HG03196 (cell line): Measurements from ENCODE around the gene CLCNKB.

Experiments
- ATAC-seq: cut with Tn5 transposase; IDR thresholded peaks from one replicate; pipeline ENCODE4 v1.9.1; 2021; ENCODE audit not compliant: unreplicated experiment

CLCNKB gene

GRCh38 chr1:16072616-16073484, 29.3 kb downstream of the CLCNKB start:
- ATAC-seq, result no peak

GRCh38 chr1:16073490-16074119, 30.0 kb downstream of the CLCNKB start, which contains the start of gene FAM131C:
Gene FAM131C, minus strand, starts transcription at chr1:16073651. Its CDS starts 209 bp downstream, at chr1:16073442.
- no peak for ATAC-seq

DNA sequence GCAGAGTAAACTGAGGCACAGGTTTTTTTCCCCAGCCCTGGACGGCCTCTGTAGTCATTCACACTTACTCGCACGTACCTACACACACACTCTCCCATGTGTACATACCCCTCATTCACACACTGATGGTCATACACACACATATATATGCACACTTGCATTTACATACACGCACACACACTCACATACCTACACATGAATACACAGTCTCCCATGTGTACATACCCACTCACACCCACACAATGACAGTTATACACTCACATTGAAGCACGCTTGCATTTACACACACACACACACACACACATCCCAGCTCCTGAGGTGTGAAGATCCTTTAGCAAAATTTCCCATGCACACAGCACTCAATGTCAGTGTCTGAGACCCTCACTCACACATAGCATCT, 30.6 kb downstream of the CLCNKB start:
- ATAC-seq, result no peak

- ATAC-seq, result no peak
Measured at GRCh38 chr1:16075337-16076030, 31.9 kb downstream of the CLCNKB start.

- no peak for ATAC-seq
Measured at GRCh38 chr1:16076031-16076864, 32.7 kb downstream of the CLCNKB start.

GRCh38 chr1:16076865-16077238, 33.3 kb downstream of the CLCNKB start:
- no peak for ATAC-seq

DNA sequence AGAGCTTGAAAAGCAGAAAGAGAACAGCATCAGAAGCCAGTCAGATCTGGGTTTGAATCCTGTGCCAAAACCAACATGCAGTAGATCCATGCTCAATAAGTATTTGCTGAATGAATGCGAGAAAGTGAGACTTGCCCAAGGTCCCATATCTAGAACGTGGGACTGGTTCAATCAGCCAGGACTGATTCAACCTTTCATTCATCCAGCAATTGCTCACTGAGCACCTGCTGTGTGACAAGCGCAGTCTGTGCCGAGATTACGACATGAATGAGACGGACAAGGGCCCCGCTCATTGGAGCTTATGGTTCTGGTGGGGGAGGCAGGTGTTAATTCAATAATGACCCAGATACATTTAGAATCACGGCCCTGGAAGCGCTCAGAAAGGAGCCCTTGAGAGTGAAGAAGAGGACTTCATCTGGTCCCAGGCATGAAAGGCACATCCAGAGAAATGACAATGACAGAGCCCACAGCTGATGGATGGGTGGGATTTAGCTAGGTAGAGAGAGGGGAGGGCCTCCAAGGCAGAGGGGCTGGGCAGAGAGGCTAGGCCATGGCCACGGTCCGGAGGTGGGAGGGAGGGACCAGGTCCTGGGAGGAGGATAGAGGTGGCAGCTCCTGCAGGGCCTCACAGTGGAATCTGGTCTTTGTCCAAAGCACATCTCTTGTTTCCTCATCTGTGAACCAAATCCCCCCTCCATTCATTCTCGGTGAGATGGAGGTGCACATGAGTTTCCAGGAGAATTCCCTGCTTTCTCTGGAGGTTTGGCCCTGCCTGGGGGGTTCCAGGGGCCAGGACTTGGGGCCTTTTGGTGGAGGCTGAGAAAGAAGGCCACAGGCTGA, 34.0 kb downstream of the CLCNKB start:
- no peak for ATAC-seq

DNA sequence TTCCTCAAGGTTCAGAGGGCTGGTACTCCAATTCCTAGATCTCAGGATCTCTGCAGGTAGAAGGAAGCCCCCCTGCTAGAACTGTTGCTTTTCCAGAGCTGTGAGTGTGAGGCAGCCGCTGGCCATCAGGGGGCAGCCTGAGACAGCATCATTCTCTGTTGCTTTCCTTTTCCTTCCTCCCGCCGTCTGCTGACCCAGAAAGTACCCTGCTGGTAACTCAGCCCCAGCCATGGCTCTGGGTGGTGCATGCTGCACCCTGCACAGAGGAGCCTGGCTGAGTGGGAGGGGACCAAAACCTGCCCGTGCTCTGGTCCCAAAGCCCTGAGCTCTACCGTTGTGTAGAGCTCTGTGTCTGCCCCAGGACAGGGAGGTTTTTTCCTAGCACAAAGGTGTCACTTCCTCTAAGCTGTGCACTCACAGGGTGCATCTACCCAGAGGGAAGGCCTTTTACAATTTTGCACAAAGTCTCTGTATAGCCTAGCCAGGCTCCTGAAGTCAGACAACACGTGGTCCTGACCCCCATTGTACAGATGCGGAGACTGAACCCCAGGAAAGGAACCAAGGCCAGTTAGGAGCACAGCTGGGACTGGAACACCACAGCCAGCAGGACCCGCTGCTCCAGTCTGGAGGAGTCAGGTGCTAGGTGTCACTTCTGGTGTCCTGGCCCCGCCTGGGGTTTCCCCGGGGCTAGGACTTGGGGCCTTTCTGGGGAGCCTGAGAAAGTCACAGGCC, 35.5 kb downstream of the CLCNKB start:
- no peak for ATAC-seq

- no peak for ATAC-seq
Measured at GRCh38 chr1:16080422-16081150, 37.0 kb downstream of the CLCNKB start.

DNA sequence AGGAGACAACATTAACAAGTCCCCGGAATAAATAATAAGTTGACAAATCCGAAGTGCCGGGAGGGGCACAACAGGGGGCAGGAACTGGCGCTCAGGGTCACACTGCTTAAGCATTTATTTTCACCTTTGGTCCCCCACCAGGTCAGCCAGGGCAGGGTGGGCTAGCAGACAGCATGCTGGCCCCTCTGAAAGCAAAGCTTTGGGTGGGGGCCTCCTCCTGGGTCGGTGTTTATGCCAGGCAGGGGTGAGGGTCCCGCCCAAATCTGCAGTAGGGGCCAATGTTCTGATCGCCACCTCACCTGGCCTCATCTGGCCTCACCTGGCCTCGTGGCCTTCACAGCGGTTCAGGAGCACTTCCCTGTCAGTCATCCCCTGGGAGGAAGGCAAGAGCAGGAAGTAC, 38.1 kb downstream of the CLCNKB start:
- no peak for ATAC-seq

- no peak for ATAC-seq
Measured at GRCh38 chr1:16082283-16083038, 38.9 kb downstream of the CLCNKB start.

GRCh38 chr1:16083486-16083885, 39.9 kb downstream of the CLCNKB start:
- no peak for ATAC-seq

DNA sequence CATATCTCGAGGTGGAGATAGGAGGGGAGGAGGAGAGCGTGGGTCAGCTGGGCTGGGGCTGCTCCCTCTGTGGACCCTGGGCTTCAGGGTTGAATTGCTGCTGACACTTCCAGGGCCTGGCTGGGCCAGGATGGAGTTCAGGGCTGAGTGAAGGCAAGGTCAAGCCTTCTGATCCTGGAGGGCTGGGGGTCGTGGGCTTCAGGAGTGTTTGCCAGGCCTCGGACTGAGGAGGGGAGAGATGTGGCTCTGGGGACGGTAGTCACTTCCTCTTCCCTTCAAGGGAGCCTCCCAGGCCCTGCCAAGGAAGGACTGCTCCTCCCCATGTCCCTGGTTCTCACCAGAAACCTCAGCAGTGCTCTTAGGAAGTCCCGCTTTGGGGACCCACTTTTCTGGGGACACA, 41.9 kb downstream of the CLCNKB start:
- no peak for ATAC-seq

DNA sequence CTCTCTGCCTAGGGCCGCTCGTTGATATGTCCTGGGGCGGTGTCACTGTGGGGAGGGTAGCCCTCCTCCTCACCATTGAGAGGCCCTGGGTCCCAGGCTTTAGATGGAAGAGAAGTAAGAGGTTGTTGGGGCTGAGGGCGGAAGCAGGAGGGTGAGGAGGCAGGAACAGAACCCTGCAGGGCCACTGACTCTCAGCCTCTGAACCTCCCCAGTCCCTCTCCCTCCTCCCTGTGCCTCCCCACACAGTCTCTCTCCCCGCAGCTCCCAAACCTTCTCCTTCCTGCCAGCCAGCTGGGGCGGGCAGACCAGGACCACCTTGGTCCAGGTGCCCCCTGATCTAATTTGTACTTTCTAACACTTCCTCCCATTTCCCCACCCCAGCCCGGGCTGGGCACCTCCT, 44.2 kb downstream of the CLCNKB start:
- ATAC-seq, result no peak

DNA sequence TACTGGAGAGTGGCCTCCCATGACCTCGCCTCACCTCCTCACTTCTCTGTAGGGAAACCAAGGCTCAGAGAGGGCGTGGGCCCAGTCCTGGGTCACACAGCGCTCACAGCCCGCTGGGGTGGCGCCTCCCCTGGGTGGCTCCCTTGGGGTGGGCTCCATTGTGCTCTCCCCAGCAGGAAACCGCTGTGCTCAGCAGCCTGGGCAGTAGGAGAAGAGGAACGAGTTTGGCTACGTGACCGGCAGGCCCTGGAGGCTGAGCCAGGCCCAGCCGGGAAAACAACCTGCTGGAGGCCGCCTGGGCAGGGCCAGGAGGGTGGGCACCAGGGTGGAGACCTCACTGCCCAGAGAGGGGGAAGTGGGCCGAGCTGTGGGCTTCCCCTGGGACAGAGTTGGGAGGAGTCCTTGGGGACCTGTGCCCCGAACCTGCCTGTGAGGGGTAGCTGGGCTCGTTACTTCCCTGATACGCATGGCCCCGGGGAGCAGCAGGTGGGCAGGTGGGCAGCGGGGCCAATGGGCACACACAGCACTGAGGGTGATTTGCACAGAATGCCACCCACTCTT, 44.8 kb downstream of the CLCNKB start:
- ATAC-seq, result no peak

DNA sequence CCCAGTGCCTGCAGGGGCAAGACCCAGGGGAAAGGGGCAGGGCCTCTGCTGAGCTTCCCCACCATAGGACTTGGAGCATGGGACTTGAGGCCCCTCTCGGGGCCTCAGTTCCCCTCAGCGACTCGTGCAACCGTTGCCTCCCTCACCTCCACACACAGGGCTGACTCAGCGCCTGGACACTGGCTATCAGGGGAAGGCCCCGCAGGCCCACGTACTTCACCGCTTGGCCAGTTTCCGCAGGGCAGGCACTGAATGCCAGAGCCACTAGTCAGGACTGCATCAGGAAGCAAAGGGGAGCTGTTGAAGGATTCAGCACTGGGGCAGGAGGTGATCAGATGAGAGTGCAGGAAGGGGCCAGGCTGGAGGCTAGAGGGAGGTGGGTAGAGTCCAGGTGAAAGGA, 45.4 kb downstream of the CLCNKB start:
- no peak for ATAC-seq

DNA sequence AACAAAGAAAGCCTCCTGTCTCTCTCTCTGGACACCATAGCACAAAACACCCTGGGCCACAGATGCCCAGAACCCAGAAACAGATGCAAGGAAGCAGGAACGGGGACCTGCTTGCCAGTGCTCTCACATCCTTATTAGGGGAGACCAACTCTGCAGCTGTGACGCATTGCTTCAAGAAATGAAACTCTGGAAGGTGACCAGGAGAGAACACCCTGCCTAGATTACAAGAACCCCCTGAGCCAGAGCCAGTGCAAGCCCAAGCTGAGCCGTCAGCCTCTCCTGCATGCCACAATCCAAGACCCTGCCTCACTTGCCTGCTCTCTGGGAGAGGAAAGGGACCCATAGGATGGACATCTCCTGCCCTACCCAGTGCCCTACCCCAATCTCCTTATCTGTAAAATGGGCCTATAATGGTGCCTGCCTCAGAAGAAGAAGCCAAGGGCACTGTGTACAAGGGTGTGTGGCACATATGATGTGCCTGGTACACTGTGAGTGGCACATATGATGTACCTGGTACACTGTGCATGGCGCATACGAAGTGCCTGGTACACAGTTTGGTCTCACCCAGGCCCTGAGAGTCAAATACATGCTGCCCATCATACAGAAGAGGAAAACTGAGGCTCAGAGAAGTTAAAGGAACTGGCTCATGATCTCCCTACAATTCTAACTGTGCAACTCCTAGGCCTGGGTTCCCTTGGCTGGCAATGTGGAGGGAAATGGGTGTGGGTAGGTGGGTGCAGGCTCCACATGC, 46.7 kb downstream of the CLCNKB start:
- ATAC-seq, result no peak
